ENCODE results near the gene DPYD.

DNA sequence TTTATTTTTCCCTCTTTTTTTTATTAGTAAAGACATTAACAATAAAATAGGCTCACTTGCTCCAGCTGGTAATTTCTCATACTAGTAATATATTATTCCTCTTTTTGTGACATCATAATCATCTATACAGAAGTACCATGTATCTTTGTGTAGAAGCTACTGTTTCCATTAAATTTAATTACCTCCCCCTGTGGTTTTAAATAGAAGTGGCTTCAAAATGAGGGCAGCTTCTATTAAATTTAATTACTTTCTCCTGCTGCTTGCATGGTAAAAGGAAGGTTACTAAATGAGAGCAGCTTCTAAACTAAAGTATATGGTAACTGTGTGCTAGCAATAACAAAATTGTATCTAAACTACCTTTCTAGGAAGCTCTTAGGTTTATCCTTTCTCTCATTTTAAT lies 94.0 kb downstream of the DPYD start:
- TF ChIP-seq EP300 (IDR thresholded peaks at IDR 0.05; ENCODE audit: borderline replicate concordance in 1 of 2, control insufficient read depth in 1 of 2, low read depth in 2 of 2, low read length in 2 of 2), result no peak
- no peak for TF ChIP-seq RAD21 (IDR thresholded peaks at IDR 0.05; ENCODE audit: insufficient read depth, low read depth, low read length)
- no peak for TF ChIP-seq HDAC2 (IDR thresholded peaks at IDR 0.05)
- no peak for TF ChIP-seq MYC (IDR thresholded peaks at IDR 0.05; ENCODE audit: insufficient read depth, insufficient read length, insufficient replicate concordance, low read length, severe bottlenecking)
- no peak for TF ChIP-seq RCOR1 (conservative IDR thresholded peaks at IDR 0.05; ENCODE audit: low read depth, low read length)
- TF ChIP-seq ZNF384 (IDR thresholded peaks at IDR 0.05; ENCODE audit: borderline replicate concordance, low read depth, low read length), result no peak
- no peak for TF ChIP-seq ZNF274 (IDR thresholded peaks at IDR 0.05; ENCODE audit: insufficient read depth, insufficient read length)
- TF ChIP-seq CTCF (IDR thresholded peaks at IDR 0.05 in 2 of 3, conservative IDR thresholded peaks at IDR 0.05 in 1 of 3; ENCODE audit: control insufficient read depth in 2 of 3, extremely low read depth in 1 of 3, insufficient read depth in 1 of 3, low read depth in 3 of 3, low read length in 3 of 3), result no peak
- TF ChIP-seq POLR2A (IDR thresholded peaks at IDR 0.05; ENCODE audit: low read depth, low read length), result no peak
- TF ChIP-seq NR2C2 (IDR thresholded peaks at IDR 0.05; ENCODE audit: borderline replicate concordance, control insufficient read depth, insufficient read length, low read depth), result no peak
- TF ChIP-seq ZNF217 (IDR thresholded peaks at IDR 0.05), result no peak

Data from GM12878 (cell line).